NOMO-1 treated with dmso at 0.1 percent for 144 hours (cell line): ENCODE results near the gene OR6M1.

ENCODE experiments used
- DNase-seq: peaks from one replicate; lab custom pipeline; 2025; ENCODE audit not compliant: unreplicated experiment; lab: John Stamatoyannopoulos, UW

The OR6M1 gene

DNA sequence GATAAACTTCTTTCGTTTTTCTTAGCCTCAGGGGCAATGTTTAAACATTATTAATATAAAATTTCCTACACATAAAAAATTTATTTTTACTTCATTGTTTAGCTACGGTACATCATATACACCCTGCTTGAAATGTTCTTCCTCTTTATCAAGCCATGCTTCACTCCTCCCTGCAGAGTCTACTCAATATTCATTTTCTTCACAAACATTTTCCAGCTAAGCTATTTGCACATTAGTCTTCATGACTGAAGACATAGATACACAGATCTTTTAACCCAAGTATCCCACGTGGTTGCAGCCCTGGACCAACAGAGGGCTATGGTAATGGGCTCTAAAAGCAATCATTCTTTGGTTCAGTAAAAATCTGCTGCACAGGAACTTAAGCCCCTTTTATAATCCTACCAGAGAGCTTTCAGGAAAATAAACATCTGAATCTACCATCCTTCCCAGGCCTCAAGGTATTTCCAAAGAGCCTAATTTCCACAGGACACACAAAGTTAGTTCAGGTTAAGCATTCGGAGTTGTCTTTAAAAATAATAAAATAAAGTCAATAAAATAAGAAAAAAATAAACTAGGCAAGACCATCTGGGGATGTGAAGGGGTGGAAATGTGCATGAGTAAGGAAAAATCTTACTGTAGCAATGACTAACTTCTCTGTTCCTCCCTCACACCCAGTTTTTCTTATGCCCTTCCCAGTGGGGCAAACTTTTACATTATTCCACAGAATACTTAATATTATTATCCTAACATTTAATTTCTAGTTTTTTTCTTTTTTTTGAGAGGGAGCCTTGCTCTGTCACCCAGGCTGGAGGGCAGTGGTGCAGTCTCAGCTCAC lies 30.2 kb downstream of the OR6M1 start:
- DNase-seq: no peak

DNA sequence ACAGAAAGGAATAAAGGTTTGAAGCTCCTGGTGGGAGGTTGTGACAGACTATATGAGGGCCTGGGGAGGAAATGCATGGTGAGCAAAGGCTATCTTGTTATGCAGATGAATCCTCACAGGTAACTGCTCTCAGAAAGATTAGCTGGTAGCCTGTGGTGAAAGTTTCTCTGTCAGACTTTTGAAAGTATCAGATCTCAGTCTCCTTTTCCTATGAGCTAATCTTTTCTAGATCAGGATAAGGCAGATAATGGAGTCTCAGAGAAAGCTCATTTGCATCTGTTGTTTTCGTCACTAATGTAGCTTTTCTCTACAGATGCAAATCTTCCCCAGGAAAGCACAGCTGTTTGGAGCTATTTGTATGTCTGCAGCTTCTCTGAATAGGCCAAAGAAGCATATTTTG lies 30.9 kb downstream of the OR6M1 start:
- DNase-seq: no peak

DNA sequence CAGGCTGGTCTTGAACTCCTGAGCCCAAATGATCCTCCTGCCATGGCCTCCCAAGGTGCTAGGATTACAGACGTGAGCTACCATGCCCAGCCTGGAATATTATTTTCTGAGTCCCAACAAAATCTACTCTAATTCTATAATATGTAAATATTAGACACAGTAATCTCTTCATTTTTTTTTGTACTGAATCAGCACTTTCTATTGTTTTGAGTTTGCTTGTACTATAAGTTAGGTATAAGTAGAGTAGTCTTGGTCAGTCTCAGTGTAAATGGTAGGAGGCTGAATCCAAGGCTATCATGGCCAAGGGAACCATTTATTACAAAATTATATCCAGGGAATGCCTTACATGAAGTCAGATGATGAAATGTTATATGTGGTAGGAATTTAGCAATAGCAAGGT lies 32.2 kb downstream of the OR6M1 start:
- no peak for DNase-seq

DNA sequence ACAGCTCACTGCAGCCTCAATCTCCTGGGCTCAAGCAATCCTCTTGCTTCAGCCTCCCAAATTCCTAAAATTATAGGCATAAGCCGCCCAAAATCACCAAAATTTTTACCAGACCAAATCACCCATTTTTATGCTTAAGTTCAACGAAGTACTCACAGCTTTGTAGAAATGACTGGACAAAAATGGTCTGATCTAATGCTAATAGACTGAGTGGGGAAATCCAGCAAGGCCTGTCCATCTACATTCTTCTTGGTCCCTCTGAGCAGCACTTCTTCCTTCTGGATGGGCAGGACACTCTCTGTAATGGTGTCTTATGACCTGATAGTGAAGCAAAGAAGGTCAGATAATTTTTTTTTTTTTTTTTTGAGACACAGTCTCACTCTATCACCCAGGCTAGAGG lies 33.1 kb downstream of the OR6M1 start:
- DNase-seq: no peak

DNA sequence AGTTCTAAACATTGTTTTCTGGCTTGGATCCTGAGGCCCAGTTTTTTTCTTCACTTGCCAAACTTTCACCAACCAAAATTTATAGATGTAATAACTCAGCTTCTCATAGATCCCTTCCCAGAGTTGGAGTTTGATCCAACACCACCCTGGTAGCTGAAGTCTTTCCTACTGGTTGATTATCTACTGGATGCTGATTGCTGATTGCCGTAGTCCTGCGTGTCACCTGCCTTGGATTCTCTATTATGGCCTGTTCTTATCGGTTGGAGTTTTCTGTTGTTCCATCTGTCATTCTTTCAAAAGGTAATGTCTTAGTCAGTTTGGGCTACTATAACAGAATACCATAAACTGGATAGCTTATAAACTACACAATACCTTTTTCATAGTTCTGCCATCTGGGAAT lies 34.5 kb downstream of the OR6M1 start:
- no peak for DNase-seq

DNA sequence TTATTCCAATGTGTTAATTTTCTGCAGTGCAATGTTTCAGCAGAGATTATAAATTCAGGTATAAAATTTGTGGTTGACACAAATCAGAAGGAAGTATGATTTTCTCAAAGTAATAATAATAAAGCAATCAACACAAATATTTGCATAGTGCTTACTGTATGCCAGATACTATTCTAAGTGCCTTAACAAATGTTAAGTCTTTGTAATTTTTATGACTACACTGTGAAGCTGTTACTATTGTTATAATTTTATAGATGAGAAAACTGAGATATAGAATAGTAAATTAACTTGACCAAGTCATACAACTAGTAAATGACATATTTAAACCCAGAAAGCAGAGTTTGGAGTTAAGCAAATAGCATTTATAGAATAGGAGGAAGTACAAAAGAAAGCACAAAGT lies 35.4 kb downstream of the OR6M1 start:
- DNase-seq: no peak

DNA sequence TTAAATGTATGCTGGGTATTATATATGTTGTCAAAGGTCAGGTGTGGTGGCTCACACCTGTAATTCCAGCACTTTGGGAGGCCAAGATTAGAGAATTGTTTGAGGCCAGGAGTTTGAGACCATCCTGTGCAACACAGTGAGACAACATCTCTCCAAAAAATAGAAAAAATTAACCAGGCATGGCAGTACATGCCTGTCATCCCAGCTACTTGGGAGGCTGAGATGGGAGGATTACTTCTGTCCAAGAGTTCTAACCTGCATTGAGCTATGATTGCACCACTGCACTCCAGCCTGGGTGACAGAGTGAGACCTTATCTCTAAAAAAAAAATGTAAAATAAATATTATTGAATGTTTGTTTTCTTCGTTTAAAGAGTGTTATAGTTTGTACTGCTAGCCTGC lies 40.5 kb downstream of the OR6M1 start:
- no peak for DNase-seq

DNA sequence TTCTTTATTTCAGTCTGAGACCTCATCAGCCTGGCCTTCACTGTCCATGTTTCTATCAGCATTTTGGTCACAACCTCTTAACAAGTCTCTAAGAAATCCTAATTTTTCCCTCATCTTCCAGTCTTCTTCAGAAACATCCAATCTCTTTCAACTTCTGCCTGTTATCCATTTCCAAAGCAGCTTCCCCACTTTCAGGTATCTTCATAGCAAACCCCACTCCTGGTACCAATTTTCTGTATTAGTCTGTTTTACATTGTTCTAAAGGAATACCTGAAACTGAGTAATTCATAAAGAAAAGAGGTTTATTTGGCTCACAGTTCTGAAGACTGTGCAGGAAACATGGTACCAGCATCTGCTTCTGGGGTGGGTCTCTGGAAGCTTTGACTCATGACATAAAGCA lies 43.7 kb downstream of the OR6M1 start:
- DNase-seq: no peak

DNA sequence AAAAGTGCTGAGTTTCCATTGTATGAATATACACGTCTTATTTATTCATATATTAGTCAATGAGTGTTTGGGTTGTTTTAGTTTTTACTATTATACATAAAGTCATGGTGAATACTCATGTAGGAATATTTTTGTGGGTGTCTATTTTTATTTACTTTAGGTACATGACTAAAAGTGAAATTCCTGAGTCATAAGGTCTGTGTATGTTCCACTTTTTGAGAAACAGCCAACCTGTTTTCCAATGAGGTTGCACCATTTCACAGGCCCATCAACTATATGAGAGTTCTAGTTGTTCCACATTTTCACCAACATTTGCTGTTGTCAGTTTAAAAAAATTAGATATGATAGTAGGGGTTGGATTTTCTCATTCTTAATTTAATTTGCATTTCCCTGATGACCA lies 45.3 kb downstream of the OR6M1 start:
- DNase-seq: no peak

DNA sequence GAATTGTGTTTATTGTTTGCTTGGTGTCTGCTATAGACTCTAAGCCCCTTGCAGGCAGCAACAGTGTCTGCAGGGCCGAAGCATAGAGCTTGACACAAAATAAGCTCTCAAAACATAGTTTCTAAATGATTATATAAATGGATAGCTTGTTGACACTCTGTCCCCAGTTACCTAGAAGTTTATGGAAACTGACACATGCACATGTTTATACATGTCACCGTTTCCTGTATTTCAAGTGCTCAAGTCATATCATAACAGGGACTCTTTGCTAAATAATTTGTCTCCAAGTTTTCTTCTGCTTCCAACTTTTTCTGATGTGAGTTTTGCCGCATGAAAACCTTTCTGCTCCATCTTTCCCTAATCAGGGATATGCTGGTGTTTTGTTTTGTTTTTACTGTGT lies 48.2 kb downstream of the OR6M1 start:
- no peak for DNase-seq

DNA sequence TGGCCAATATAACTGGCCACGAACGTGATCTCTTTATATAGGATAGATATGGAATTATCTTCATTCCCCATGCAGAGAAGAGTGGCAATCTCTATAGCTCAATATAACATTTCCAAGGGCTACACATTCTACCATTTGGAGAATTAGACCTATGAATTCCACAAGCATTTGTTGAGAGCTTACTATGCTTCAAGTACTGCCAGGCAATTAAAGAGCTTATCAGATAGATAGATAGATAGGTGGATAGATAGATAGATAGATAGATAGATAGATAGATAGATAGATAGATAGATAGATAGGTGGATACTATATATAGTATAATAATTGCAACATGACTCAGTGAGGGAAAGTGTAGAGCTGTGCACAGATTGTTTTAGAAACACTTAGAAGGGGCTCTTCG lies 50.3 kb downstream of the OR6M1 start:
- DNase-seq: no peak
